DOHH2 (cell line): Measurements from ENCODE around the gene ATP2A3.

Experiments
- H3F3A ChIP-seq: fragments of 200-600 bp; sonication (generic), shearing (Covaris generic); 2 replicates; pipeline ENCODE4 v1.6.0; 2016; ENCODE audit warnings: antibody characterized with exemption, mild to moderate bottlenecking; ENCODE audit not compliant: control insufficient read depth, insufficient read depth
- H3K27ac ChIP-seq: fragments of 200-600 bp; sonication (generic); 2 replicates; pipeline ENCODE4 v1.5.1; 2014; ENCODE audit warnings: low read depth, mild to moderate bottlenecking, low read length, moderate library complexity
- H3K27me3 ChIP-seq: fragments of 200-600 bp; sonication (generic); 2 replicates; pipeline ENCODE4 v1.6.1; 2014; ENCODE audit warnings: mild to moderate bottlenecking, low read length, mixed read lengths; ENCODE audit not compliant: control insufficient read depth
- H3K36me3 ChIP-seq: fragments of 200-600 bp; sonication (generic); 2 replicates; pipeline ENCODE4 v1.6.1; 2014; ENCODE audit warnings: mild to moderate bottlenecking, low read length, moderate library complexity, mixed read lengths; ENCODE audit not compliant: control insufficient read depth
- H3K4me1 ChIP-seq: fragments of 200-600 bp; sonication (generic); 2 replicates; pipeline ENCODE4 v1.6.1; 2014; ENCODE audit warnings: mild to moderate bottlenecking, low read length, mixed read lengths; ENCODE audit not compliant: control insufficient read depth
- H3K4me2 ChIP-seq: fragments of 200-600 bp; sonication (generic); 2 replicates; pipeline ENCODE4 v1.6.0; 2014; ENCODE audit warnings: mild to moderate bottlenecking, low read length, moderate library complexity
- H3K4me3 ChIP-seq: fragments of 200-600 bp; sonication (generic); 2 replicates; pipeline ENCODE4 v1.5.1; 2014; ENCODE audit warnings: mild to moderate bottlenecking, low read length, mixed read lengths
- H3K79me2 ChIP-seq: fragments of 200-600 bp; sonication (generic); 2 replicates; pipeline ENCODE4 v1.6.1; 2014; ENCODE audit warnings: mild to moderate bottlenecking, low read length, mixed read lengths; ENCODE audit not compliant: control insufficient read depth
- H3K9me2 ChIP-seq: fragments of 200-600 bp; sonication (generic); replicated peaks from 2 replicates; pipeline ENCODE4 v1.6.1; 2014; ENCODE audit warnings: mild to moderate bottlenecking, low read length, mixed read lengths; ENCODE audit not compliant: control insufficient read depth
- H3K9me3 ChIP-seq: fragments of 200-600 bp; sonication (generic); 2 replicates; pipeline ENCODE4 v1.6.1; 2014; ENCODE audit warnings: antibody characterized with exemption, low read length, mixed read lengths; ENCODE audit not compliant: control insufficient read depth, insufficient read depth
- H4K20me1 ChIP-seq: fragments of 200-600 bp; sonication (generic); 2 replicates; pipeline ENCODE4 v1.6.0; 2014; ENCODE audit warnings: low read depth, mild to moderate bottlenecking, antibody characterized with exemption, low read length, moderate library complexity; ENCODE audit not compliant: control insufficient read depth, insufficient read depth
- CTCF ChIP-seq: fragments of 200-600 bp; sonication (generic); IDR thresholded peaks from one replicate; pipeline ENCODE4 v1.5.1; 2014; ENCODE audit warnings: antibody characterized with exemption, mild to moderate bottlenecking, low read depth, low read length; ENCODE audit not compliant: poor library complexity, severe bottlenecking
- EZH2phosphoT487 ChIP-seq: fragments of 200-600 bp; sonication (generic); IDR thresholded peaks from 2 replicates; pipeline ENCODE4 v1.6.1; 2017; ENCODE audit warnings: borderline replicate concordance, mild to moderate bottlenecking, antibody characterized with exemption, low read length, moderate library complexity, mixed read lengths

ATP2A3 gene

GRCh38 chr17:3972931-3973330 is 8.7 kb upstream of the ATP2A3 start:
- H3K27ac ChIP-seq: no peak overlapping the region
- H3F3A ChIP-seq: no peaks in the 10 kb centered on the region
- no peaks in the 10 kb centered on the region for H3K36me3 ChIP-seq
- H3K4me3 ChIP-seq: peak overlapping the region; percentile 8; the same call in 1 of the 2 replicates
- peak overlapping the region; percentile 46 for H3K4me2 ChIP-seq
- peaks cover 34% of the 10 kb centered on the region for H3K4me1 ChIP-seq
- peaks cover 4% of the 10 kb centered on the region; the same call in 1 of the 2 replicates for H3K27me3 ChIP-seq
- H3K9me2 ChIP-seq: no peaks in the 10 kb centered on the region
- TF ChIP-seq CTCF: no peak
- peaks cover 4% of the 10 kb centered on the region; the same call in 1 of the 2 replicates for H3K9me3 ChIP-seq
- no peaks in the 10 kb centered on the region for H3K79me2 ChIP-seq
- no peaks in the 10 kb centered on the region for H4K20me1 ChIP-seq

DNA sequence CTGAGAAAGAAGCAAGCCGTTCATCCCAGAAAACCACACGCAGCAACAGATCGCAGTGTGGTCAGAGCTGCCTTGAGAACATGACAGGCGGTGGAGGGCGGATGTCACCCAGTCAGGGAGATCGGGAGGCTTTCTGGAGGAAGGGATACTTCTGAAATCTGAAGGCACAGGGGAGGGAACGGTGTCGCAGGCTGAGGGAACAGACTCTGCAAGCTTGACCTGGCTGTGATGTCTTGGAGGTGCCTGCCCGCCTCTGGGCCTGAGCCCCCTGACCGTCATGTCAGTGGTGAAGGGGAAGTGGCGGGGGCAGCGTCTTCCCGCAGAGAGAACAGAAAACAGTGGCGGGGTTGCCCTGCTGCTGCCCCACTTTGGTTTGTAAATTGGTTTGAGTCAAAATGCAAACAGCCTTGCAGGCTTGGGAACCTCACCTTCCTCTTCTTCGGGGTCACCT is 8.1 kb upstream of the ATP2A3 start:
- peaks cover 39% of the 10 kb centered on the region for H3K4me1 ChIP-seq
- no peaks in the 10 kb centered on the region for H3K36me3 ChIP-seq
- TF ChIP-seq EZH2phosphoT487: no peak
- no peak for TF ChIP-seq CTCF
- H3K27ac ChIP-seq: no peak overlapping the region
- H3K4me3 ChIP-seq: peak overlapping the region; percentile 8; the same call in 1 of the 2 replicates
- H3F3A ChIP-seq: no peaks in the 10 kb centered on the region
- H4K20me1 ChIP-seq: no peaks in the 10 kb centered on the region
- H3K9me3 ChIP-seq: peaks cover 4% of the 10 kb centered on the region; the same call in 1 of the 2 replicates
- H3K27me3 ChIP-seq: peaks cover 4% of the 10 kb centered on the region; the same call in 1 of the 2 replicates
- no peaks in the 10 kb centered on the region for H3K79me2 ChIP-seq
- H3K9me2 ChIP-seq: no peaks in the 10 kb centered on the region
- peak overlapping the region; percentile 46 for H3K4me2 ChIP-seq

- H3K4me1 ChIP-seq: peaks cover 51% of the 10 kb centered on the region
These were observed 6.4 kb upstream of the ATP2A3 start for GRCh38 chr17:3970668-3971067.

More at GRCh38 chr17:3970668-3971067, 6.4 kb upstream of the ATP2A3 start:
- Histone ChIP-seq H3K79me2 (no peaks in the 10 kb centered on the region), H3F3A (peaks cover 3% of the 10 kb centered on the region; the same call in 1 of the 2 replicates), H3K4me2 (no peak overlapping the region), H3K27ac (no peak overlapping the region), H4K20me1 (no peaks in the 10 kb centered on the region), H3K36me3 (no peaks in the 10 kb centered on the region), H3K9me3 (peaks cover 4% of the 10 kb centered on the region; the same call in 1 of the 2 replicates), H3K9me2 (no peaks in the 10 kb centered on the region), H3K27me3 (peaks cover 4% of the 10 kb centered on the region; the same call in 1 of the 2 replicates), H3K4me3 (no peak overlapping the region)
- TF ChIP-seq EZH2phosphoT487: no peak
- no peak for TF ChIP-seq CTCF
